CD4-positive, alpha-beta memory T cell (primary cell): ENCODE data around the gene GALNTL6. TPM values are rescaled to one million over a fixed set of nuclear protein-coding genes. Genes with fewer than 3 reads are reported as not detected.

ENCODE experiments used
- CTCF ChIA-PET: fragments of 350-600 bp; sonication (Branson Sonifier 250); formaldehyde crosslinking; loops from one replicate; lab custom pipeline; 2021; ENCODE audit warnings: inconsistent platforms; ENCODE audit not compliant: partially characterized antibody; lab: Charles Lee
- POLR2A ChIA-PET: fragments of 350-600 bp; sonication (Branson Sonifier 250); formaldehyde crosslinking; loops from one replicate; lab custom pipeline; 2021; ENCODE audit not compliant: partially characterized antibody; lab: Charles Lee
- DNase-seq, 5 donors: peaks; one replicate each; pipeline versions ENCODE4 v3.0.0 to v3.0.0-alpha.2; 2020 to 2022; ENCODE audit warnings: mixed read lengths in 1 of 5
- H3K27ac ChIP-seq: one replicate; pipeline ENCODE4 v1.7.0; 2013; ENCODE audit warnings: low read depth, low read length
- H3K27me3 ChIP-seq: 2 replicates; pipeline ENCODE4 v1.7.0; 2013; ENCODE audit warnings: mild to moderate bottlenecking, low read length, moderate library complexity; ENCODE audit not compliant: insufficient read depth
- H3K36me3 ChIP-seq: 2 replicates; pipeline ENCODE4 v1.7.0; 2013; ENCODE audit warnings: mild to moderate bottlenecking, low read length, moderate library complexity; ENCODE audit not compliant: insufficient read depth
- H3K4me1 ChIP-seq: 2 replicates; pipeline ENCODE4 v1.7.0; 2013; ENCODE audit warnings: mild to moderate bottlenecking, low read length, moderate library complexity; ENCODE audit not compliant: insufficient read depth
- H3K4me3 ChIP-seq, 2 donors: one replicate each; pipeline ENCODE4 v1.7.0; 2013; ENCODE audit warnings: low read length in 2 of 2, mild to moderate bottlenecking in 1 of 2
- H3K9me3 ChIP-seq, 2 donors: one replicate each; pipeline ENCODE4 v1.7.0; 2013; ENCODE audit warnings: low read length in 2 of 2, control low read depth in 1 of 2; ENCODE audit not compliant: control insufficient read depth in 1 of 2
- H3K27ac Mint-ChIP-seq, 7 donors: one replicate each; pipeline ENCODE4 v1.8.0; 2020 to 2021; ENCODE audit warnings: mixed read lengths in 7 of 7, mild to moderate bottlenecking in 6 of 7, inconsistent platforms in 3 of 7, moderate library complexity in 3 of 7
- H3K27me3 Mint-ChIP-seq, 2 donors: one replicate each; pipeline ENCODE4 v1.8.0; 2020 to 2021; ENCODE audit warnings: mixed read lengths in 2 of 2
- H3K36me3 Mint-ChIP-seq, 2 donors: one replicate each; pipeline ENCODE4 v1.8.0; 2020 to 2021; ENCODE audit warnings: mixed read lengths in 2 of 2, inconsistent platforms in 1 of 2, mild to moderate bottlenecking in 1 of 2
- H3K4me1 Mint-ChIP-seq, 4 donors: one replicate each; pipeline ENCODE4 v1.8.0; 2020 to 2021; ENCODE audit warnings: mixed read lengths in 4 of 4, mild to moderate bottlenecking in 1 of 4
- H3K4me3 Mint-ChIP-seq, 8 donors: one replicate each; pipeline ENCODE4 v1.8.0; 2020 to 2021; ENCODE audit warnings: mixed read lengths in 8 of 8, mild to moderate bottlenecking in 7 of 8, moderate library complexity in 6 of 8, inconsistent platforms in 3 of 8
- H3K9me3 Mint-ChIP-seq, 8 donors: one replicate each; pipeline ENCODE4 v1.8.0; 2020 to 2021; ENCODE audit warnings: mixed read lengths in 8 of 8, mild to moderate bottlenecking in 5 of 8, inconsistent platforms in 3 of 8, moderate library complexity in 1 of 8
- intact Hi-C: fragments of 100-400 bp; cut with micrococcal nuclease; formaldehyde crosslinking; loops from one replicate; pipeline ENCODE4 v1.15.1; 2023
- polyA plus RNA-seq, 2 donors: library from polyadenylated mRNA; unstranded; fragments of 300-500 nt; fragmentation: Illumina TruSeq; gene quantifications; one replicate each; pipeline ENCODE4 v1.2.3, GENCODE V29; 2021
- total RNA-seq, 2 experiments: library from RNA; stranded (reverse); gene quantifications; one replicate each; pipeline ENCODE4 v1.2.3, GENCODE V29; 2021

GALNTL6 gene
- total and polyA plus RNA-seq, 4 experiments from 2014 or later: not detected

DNA sequence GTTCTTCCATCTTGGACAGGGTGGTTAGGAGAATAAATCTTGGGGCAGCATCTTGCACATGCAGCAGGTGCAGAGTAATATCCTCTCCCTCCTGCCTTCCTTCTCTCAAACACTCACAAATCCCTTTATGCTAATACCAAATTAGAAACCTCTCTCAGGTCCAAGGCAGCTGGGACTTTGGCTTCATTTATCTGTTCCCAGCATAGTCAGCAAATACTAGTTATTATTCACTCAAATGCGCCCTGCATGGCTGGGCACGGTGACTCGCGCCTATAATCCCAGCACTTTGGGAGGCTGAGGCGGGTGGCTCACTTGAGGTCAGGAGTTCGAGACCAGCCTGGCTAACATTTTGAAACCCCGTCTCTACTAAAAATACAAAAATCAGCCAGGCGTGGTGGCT is 1199.4 kb downstream of the GALNTL6 start:
- Mint-ChIP-seq H3K4me3 (no peak overlapping the region), H3K4me1 (peaks cover 0 to 2% (median 0%) of the 10 kb centered on the region in 4 donors), H3K27ac (no peak overlapping the region), H3K27me3 (peaks cover 0 to 3% of the 10 kb centered on the region in 2 donors), H3K36me3 (no peaks in the 10 kb centered on the region), H3K9me3 (no peaks in the 10 kb centered on the region)
- Histone ChIP-seq H3K27ac (no peak overlapping the region), H3K36me3 (no peaks in the 10 kb centered on the region), H3K27me3 (no peaks in the 10 kb centered on the region), H3K4me1 (no peaks in the 10 kb centered on the region), H3K9me3 (no peaks in the 10 kb centered on the region), H3K4me3 (no peak overlapping the region)
- no peak for DNase-seq
- intact Hi-C loops: loop anchor here (1.0 to 5.0 kb wide), 6 partner anchors 156 to 482 kb away; partner anchors contain the start of gene GALNT7
- CTCF ChIA-PET: interaction anchor here (0.8 to 4.9 kb wide), 42 partner anchors 9 to 482 kb away, joined by 3 to 145 read pairs (median 8); partner anchors contain the start of gene GALNT7
- POLR2A ChIA-PET: no interaction called here

DNA sequence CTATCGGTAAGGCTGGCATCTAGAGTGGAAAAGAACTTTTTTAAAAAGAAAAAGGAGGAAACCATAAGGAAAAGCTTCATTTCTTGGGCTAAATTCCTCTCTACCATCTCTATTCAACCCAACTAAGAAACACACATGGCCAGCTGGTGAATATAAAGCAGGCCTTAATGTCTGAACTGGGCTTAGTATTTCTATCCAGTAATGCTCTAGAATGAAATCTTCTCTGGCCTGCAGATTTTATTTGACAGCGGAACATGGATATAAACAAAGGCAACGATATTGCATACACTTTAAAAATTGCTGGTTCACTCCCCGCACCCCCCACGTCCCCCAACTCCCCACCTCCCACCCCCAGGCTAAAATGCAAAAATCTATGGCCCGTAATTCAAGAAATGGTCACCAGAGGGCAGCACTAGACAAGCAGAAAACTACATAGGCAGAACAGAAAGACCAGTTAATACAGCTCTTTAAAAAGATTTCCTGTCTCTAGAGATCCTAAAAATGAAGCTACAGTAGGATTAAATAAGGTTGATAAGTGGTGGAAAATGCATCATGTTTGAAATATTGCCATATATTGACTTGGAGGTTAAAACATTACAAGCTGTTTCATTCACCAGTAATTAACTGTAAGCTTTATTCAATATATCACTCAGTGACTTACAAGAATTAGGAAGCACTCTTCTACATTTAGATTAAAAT is 1200.2 kb downstream of the GALNTL6 start:
- no peaks in the 10 kb centered on the region for H3K36me3 ChIP-seq
- H3K4me3 Mint-ChIP-seq: no peak overlapping the region

DNA sequence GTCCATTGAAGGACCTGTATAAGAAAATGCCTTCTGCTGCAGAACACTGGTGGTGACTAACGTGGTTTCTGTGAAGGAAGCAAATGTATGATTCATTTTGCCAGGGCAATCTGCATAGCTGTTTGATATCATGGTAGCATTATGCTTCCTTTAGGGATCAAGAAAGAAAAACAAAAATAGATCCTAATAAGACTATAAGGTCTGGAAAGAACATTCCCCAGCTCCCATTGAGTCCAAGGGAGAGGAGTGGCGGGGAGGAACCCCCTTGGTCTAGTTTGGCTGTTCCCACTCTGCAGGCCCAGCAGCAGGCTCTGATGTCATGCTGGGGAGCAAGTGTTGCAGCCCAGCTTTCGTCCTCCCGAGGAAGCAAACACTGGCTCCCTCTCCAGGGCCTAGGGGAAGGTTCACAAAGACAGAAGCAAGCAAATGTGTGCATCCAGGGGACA is 1200.9 kb downstream of the GALNTL6 start:
- POLR2A ChIA-PET: interaction anchor here (1.1 to 1.2 kb wide), 2 partner anchors 244 to 287 kb away, joined by 5 to 6 read pairs; no protein-coding TSS in a partner anchor
- Mint-ChIP-seq H3K4me1 (peaks cover 0 to 2% (median 0%) of the 10 kb centered on the region in 4 donors), H3K4me3 (no peak overlapping the region), H3K27me3 (peaks cover 4 to 6% of the 10 kb centered on the region in 2 donors), H3K36me3 (no peaks in the 10 kb centered on the region), H3K9me3 (no peaks in the 10 kb centered on the region), H3K27ac (no peak overlapping the region)
- no peaks in the 10 kb centered on the region for H3K4me1 ChIP-seq
- H3K27me3 ChIP-seq: no peaks in the 10 kb centered on the region
- no peak overlapping the region for H3K4me3 ChIP-seq
- intact Hi-C loops: loop anchor here (5.0 kb wide), 1 partner anchor 303 kb away; no protein-coding TSS in a partner anchor
- CTCF ChIA-PET: interaction anchor here (0.6 to 4.9 kb wide), 56 partner anchors 10 to 738 kb away, joined by 3 to 145 read pairs (median 6); partner anchors contain the start of gene GALNT7
- no peak overlapping the region for H3K27ac ChIP-seq
- no peaks in the 10 kb centered on the region for H3K9me3 ChIP-seq
- DNase-seq: no peak
- no peaks in the 10 kb centered on the region for H3K36me3 ChIP-seq

More for the DNA sequence above, 1200.2 kb downstream of the GALNTL6 start:
- Histone ChIP-seq H3K27me3 (no peaks in the 10 kb centered on the region), H3K27ac (no peak overlapping the region), H3K9me3 (no peaks in the 10 kb centered on the region), H3K4me3 (no peak overlapping the region), H3K4me1 (no peaks in the 10 kb centered on the region)
- Mint-ChIP-seq H3K36me3 (no peaks in the 10 kb centered on the region), H3K4me1 (peaks cover 0 to 2% (median 0%) of the 10 kb centered on the region in 4 donors), H3K27ac (no peak overlapping the region), H3K9me3 (no peaks in the 10 kb centered on the region), H3K27me3 (peaks cover 0 to 3% of the 10 kb centered on the region in 2 donors)
- ChIA-PET CTCF (interaction anchor here (0.6 to 4.9 kb wide), 61 partner anchors 10 to 739 kb away, joined by 3 to 145 read pairs (median 6); partner anchors contain the start of gene GALNT7), POLR2A (interaction anchor here (1.1 to 1.2 kb wide), 2 partner anchors 244 to 288 kb away, joined by 5 to 6 read pairs; no protein-coding TSS in a partner anchor)
- intact Hi-C loops: loop anchor here (1.0 to 5.0 kb wide), 6 partner anchors 155 to 481 kb away; partner anchors contain the start of gene GALNT7
- DNase-seq: peak in 4 of 5 donors; percentile 38 to 53 (median 46)

DNA sequence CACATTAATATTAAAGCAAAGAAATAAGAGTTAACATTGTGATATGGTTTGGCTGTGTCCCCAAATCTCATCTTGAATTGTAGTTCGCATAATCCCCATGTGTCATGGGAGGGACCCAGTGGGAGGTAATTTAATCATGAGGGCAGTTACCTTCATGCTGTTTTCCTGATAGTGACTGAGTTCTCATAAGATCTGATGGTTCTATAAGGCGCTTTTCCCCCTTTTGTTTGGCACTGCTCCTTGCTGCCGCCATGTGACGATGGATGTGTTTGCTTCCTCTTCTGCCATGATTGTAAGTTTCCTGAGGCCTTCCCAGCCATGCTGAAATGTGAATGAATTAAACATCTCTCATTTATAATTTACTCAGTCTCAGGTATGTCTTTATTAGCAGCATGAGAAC is 1201.6 kb downstream of the GALNTL6 start:
- Histone ChIP-seq H3K4me3 (no peak overlapping the region), H3K27ac (no peak overlapping the region), H3K9me3 (no peaks in the 10 kb centered on the region), H3K4me1 (no peaks in the 10 kb centered on the region), H3K27me3 (no peaks in the 10 kb centered on the region), H3K36me3 (no peaks in the 10 kb centered on the region)
- Mint-ChIP-seq H3K9me3 (no peaks in the 10 kb centered on the region), H3K36me3 (no peaks in the 10 kb centered on the region), H3K27ac (no peak overlapping the region), H3K4me3 (no peak overlapping the region), H3K4me1 (peaks cover 0 to 2% (median 0%) of the 10 kb centered on the region in 4 donors), H3K27me3 (peaks cover 4 to 7% of the 10 kb centered on the region in 2 donors)
- DNase-seq: no peak
- intact Hi-C loops: loop anchor here (5.0 kb wide), 1 partner anchor 302 kb away; no protein-coding TSS in a partner anchor
- POLR2A ChIA-PET: no interaction called here
- CTCF ChIA-PET: interaction anchor here (4.9 kb wide), 1 partner anchor 285 kb away, joined by 145 read pairs; no protein-coding TSS in a partner anchor

DNA sequence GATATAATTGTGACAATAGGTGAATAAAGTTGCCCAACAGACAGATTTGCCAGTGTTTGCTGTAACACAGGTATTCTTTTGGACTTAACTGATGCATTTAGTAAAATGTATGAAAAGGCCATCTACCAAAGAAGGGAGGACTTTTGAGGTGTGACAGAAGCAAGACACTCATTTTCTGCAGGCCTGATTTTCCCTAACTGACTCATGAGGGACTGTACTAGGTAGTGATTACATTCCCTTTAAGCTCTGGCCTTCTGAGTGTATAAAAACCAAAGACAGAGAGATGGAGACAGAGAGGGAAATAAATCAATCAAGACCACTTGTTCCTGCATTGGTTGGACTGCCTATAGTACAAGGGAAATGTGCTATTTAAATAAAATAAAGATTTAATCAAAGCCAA is 1204.6 kb downstream of the GALNTL6 start:
- Histone ChIP-seq H3K27me3 (no peaks in the 10 kb centered on the region), H3K4me3 (no peak overlapping the region), H3K4me1 (no peaks in the 10 kb centered on the region), H3K36me3 (no peaks in the 10 kb centered on the region), H3K27ac (no peak overlapping the region), H3K9me3 (no peaks in the 10 kb centered on the region)
- intact Hi-C loops: no loop called here
- H3K27ac Mint-ChIP-seq: no peak overlapping the region
- ChIA-PET POLR2A (no interaction called here), CTCF (interaction anchor here (1.1 to 1.3 kb wide), 2 partner anchors 240 to 284 kb away, joined by 3 to 5 read pairs; no protein-coding TSS in a partner anchor)
- H3K27me3 Mint-ChIP-seq: peaks cover 4 to 5% of the 10 kb centered on the region in 2 donors
- H3K4me3 Mint-ChIP-seq: no peak overlapping the region
- no peak for DNase-seq
- peaks cover 0 to 2% (median 0%) of the 10 kb centered on the region in 4 donors for H3K4me1 Mint-ChIP-seq
- H3K9me3 Mint-ChIP-seq: no peaks in the 10 kb centered on the region
- no peaks in the 10 kb centered on the region for H3K36me3 Mint-ChIP-seq

DNA sequence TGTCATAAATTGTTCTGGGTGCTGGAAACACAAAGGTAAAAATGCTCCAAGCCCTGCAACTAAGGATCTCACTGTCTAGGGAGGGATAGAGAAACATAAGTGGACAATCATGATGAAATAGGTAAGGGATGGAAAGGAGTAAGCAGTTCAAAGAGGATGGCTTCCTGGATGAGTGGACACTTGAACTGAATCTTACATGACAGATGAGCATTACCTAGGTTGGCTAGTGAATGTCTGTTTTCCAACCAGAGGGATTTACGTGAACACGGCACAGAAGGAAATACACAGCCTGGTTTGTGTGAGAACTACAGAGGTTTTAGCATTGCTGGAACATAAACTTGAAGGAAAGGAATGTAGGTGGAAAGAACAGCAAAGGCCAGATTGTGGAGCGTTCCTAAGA is 1205.2 kb downstream of the GALNTL6 start:
- ChIA-PET CTCF (no interaction called here), POLR2A (no interaction called here)
- Mint-ChIP-seq H3K36me3 (no peaks in the 10 kb centered on the region), H3K4me3 (no peak overlapping the region), H3K9me3 (no peaks in the 10 kb centered on the region), H3K4me1 (peaks cover 0 to 1% (median 0%) of the 10 kb centered on the region in 4 donors), H3K27ac (no peak overlapping the region), H3K27me3 (peaks cover 4 to 5% of the 10 kb centered on the region in 2 donors)
- Histone ChIP-seq H3K27me3 (no peaks in the 10 kb centered on the region), H3K4me1 (no peaks in the 10 kb centered on the region), H3K36me3 (no peaks in the 10 kb centered on the region), H3K4me3 (no peak overlapping the region), H3K9me3 (no peaks in the 10 kb centered on the region), H3K27ac (no peak overlapping the region)
- intact Hi-C loops: no loop called here
- DNase-seq: no peak

DNA sequence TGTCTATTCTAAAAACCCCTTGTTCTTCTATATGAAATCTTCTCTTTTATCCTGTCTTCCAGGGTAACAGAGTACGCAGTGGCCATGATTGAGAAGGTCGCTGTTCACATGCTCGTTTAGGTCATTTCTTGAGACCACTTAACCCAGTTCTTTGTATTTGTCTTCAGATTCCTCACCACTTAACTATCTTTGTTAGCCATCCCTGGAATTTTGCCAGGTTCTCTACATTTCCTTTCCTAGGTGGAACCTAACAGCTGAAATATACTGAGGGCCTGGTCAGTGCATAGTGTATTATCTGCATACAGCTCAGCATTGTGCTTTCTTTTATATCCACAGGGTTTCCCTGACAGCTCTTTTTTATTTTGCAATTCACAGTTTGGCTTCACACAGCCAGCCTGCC is 1206.5 kb downstream of the GALNTL6 start:
- intact Hi-C loops: no loop called here
- Histone ChIP-seq H3K36me3 (no peaks in the 10 kb centered on the region), H3K9me3 (no peaks in the 10 kb centered on the region), H3K27me3 (no peaks in the 10 kb centered on the region), H3K4me3 (no peak overlapping the region), H3K27ac (no peak overlapping the region), H3K4me1 (no peaks in the 10 kb centered on the region)
- Mint-ChIP-seq H3K9me3 (no peaks in the 10 kb centered on the region), H3K27me3 (peaks cover 4 to 5% of the 10 kb centered on the region in 2 donors), H3K4me1 (no peaks in the 10 kb centered on the region), H3K4me3 (no peak overlapping the region), H3K27ac (no peak overlapping the region), H3K36me3 (no peaks in the 10 kb centered on the region)
- DNase-seq: no peak
- ChIA-PET CTCF (interaction anchor here (1.8 kb wide), 1 partner anchor 238 kb away, joined by 5 read pairs; no protein-coding TSS in a partner anchor), POLR2A (no interaction called here)
